Endothelial cell of umbilical vein (primary cell): ENCODE results near the gene ACAA2. TPM values are rescaled to one million over a fixed set of nuclear protein-coding genes. Genes with fewer than 3 reads are reported as not detected.

Source experiments
- BruUV-seq: library from RNA; stranded (reverse); fragments of 400-500 nt; replicated peaks from 2 replicates; lab custom pipeline; 2021; lab: Mats Ljungman, UMichigan
- CTCF ChIA-PET: fragments of 300-600, 350-600 bp; sonication (Branson Sonifier 250); formaldehyde crosslinking; loops from one replicate; lab custom pipeline; 2021; ENCODE audit warnings: antibody characterized with exemption, inconsistent platforms; lab: Charles Lee
- POLR2A ChIA-PET: fragments of 300-600, 350-600 bp; sonication (Branson Sonifier 250); formaldehyde crosslinking; loops from one replicate; lab custom pipeline; 2021; ENCODE audit warnings: antibody characterized with exemption, inconsistent platforms; lab: Charles Lee
- DNase-seq: peaks from one replicate; pipeline ENCODE4 v3.0.0-alpha.2; 2011; ENCODE audit warnings: low read depth, low spot score
- FAIRE-seq: peaks from 2 replicates; lab custom pipeline; 2011; peaks lifted over from hg19 to GRCh38; lab: Jason Lieb, UNC
- H2AFZ ChIP-seq: 2 replicates; pipeline ENCODE4 v1.6.0; 2012; ENCODE audit warnings: low read depth, low read length, control low read depth, inconsistent platforms
- H3K27ac ChIP-seq: 2 replicates; pipeline ENCODE4 v1.5.1; 2011; ENCODE audit warnings: low read depth, mild to moderate bottlenecking, control low read depth, low read length, moderate library complexity; ENCODE audit not compliant: insufficient read depth
- H3K27me3 ChIP-seq, 2 experiments: 2 replicates each; pipeline versions ENCODE4 v1.6.0 to v1.6.1; 2011; ENCODE audit warnings: low read length in 2 of 2, mixed read lengths in 1 of 2; ENCODE audit not compliant: control insufficient read depth in 2 of 2, insufficient read depth in 2 of 2
- H3K36me3 ChIP-seq, 2 experiments: 2 replicates in 1 of 2; 3 replicates in 1 of 2; pipeline ENCODE4 v1.5.1; 2011; ENCODE audit warnings: low read length in 2 of 2, mild to moderate bottlenecking in 1 of 2, moderate library complexity in 1 of 2; ENCODE audit not compliant: control insufficient read depth in 2 of 2, insufficient read depth in 2 of 2; ENCODE audit errors: extremely low read depth in 1 of 2
- H3K4me1 ChIP-seq: 3 replicates; pipeline ENCODE4 v1.5.1; 2011; ENCODE audit warnings: mild to moderate bottlenecking, low read length; ENCODE audit not compliant: control insufficient read depth, insufficient read depth; ENCODE audit errors: extremely low read depth
- H3K4me2 ChIP-seq: 2 replicates; pipeline ENCODE4 v1.6.1; 2011; ENCODE audit warnings: low read length, control low read depth, mixed read lengths; ENCODE audit not compliant: insufficient read depth
- H3K4me3 ChIP-seq, 3 experiments: fragments of 200-600 bp in 1 of 3; sonication (generic), shearing (Covaris generic) in 1 of 3; replicated peaks in 1 of 3; 2 replicates each; pipeline ENCODE4 v1.5.1; 2011 to 2016; ENCODE audit warnings: control low read depth in 3 of 3, low read length in 3 of 3, mild to moderate bottlenecking in 2 of 3, inconsistent platforms in 1 of 3, low read depth in 1 of 3, moderate library complexity in 1 of 3; ENCODE audit not compliant: insufficient read depth in 1 of 3
- H3K79me2 ChIP-seq: 2 replicates; pipeline ENCODE4 v1.6.0; 2012; ENCODE audit warnings: low read length, inconsistent platforms; ENCODE audit not compliant: control insufficient read depth, insufficient read depth
- H3K9ac ChIP-seq: replicated peaks from 2 replicates; pipeline ENCODE3; 2011; ENCODE audit warnings: low read length, control low read depth; ENCODE audit not compliant: insufficient read depth; ENCODE audit errors: extremely low read depth
- H3K9me1 ChIP-seq: replicated peaks from 3 replicates; pipeline ENCODE4 v1.6.0; 2011; ENCODE audit warnings: mild to moderate bottlenecking, low read length; ENCODE audit not compliant: control insufficient read depth, insufficient read depth; ENCODE audit errors: extremely low read depth
- H3K9me3 ChIP-seq: replicated peaks from 2 replicates; pipeline ENCODE4 v1.5.1; 2012; ENCODE audit warnings: low read length, inconsistent platforms; ENCODE audit not compliant: control insufficient read depth, insufficient read depth
- H4K20me1 ChIP-seq: replicated peaks from 2 replicates; pipeline ENCODE3; 2011; ENCODE audit warnings: mild to moderate bottlenecking, low read length; ENCODE audit not compliant: control insufficient read depth, insufficient read depth; ENCODE audit errors: extremely low read depth
- EZH2 ChIP-seq: IDR thresholded peaks from 2 replicates; pipeline ENCODE4 v1.6.1; 2012; ENCODE audit warnings: borderline replicate concordance, low read depth, mild to moderate bottlenecking, moderate library complexity, low read length, inconsistent platforms; ENCODE audit not compliant: severe bottlenecking
- FOS ChIP-seq: IDR thresholded peaks from 2 replicates; pipeline ENCODE4 v1.6.1; 2011; ENCODE audit warnings: mild to moderate bottlenecking, low read length, moderate library complexity, borderline replicate concordance; ENCODE audit not compliant: insufficient read depth
- GATA2 ChIP-seq: IDR thresholded peaks from 2 replicates; pipeline ENCODE4 v1.7.0; 2011; ENCODE audit warnings: low read depth, mild to moderate bottlenecking, moderate library complexity, mixed read lengths, low read length; ENCODE audit not compliant: insufficient read length, insufficient read depth
- JUN ChIP-seq: IDR thresholded peaks from 2 replicates; pipeline ENCODE4 v1.6.1; 2011; ENCODE audit warnings: borderline replicate concordance, low read depth; ENCODE audit not compliant: insufficient read length, insufficient read depth
- MYC ChIP-seq: IDR thresholded peaks from one replicate; pipeline ENCODE4 v1.6.1; 2011; ENCODE audit warnings: mild to moderate bottlenecking, low read depth, low read length
- POLR2A ChIP-seq: IDR thresholded peaks from 2 replicates; pipeline ENCODE4 v1.6.1; 2012; ENCODE audit warnings: low read depth, mild to moderate bottlenecking, control low read depth, low read length
- POLR2AphosphoS5 ChIP-seq: IDR thresholded peaks from 2 replicates; pipeline ENCODE4 v1.6.1; 2012; ENCODE audit warnings: low read depth, mild to moderate bottlenecking, control low read depth, low read length, moderate library complexity; ENCODE audit not compliant: insufficient read depth
- dilution Hi-C: fragments of 300-500 bp; cut with MboI; formaldehyde crosslinking; loops from one replicate; pipeline ENCODE4 v1.15.0; 2019; ENCODE audit warnings: low sequenced_read_pairs; ENCODE audit not compliant: extremely low pct_ligation_motif_present
- intact Hi-C: fragments of 100-400 bp; cut with micrococcal nuclease; formaldehyde crosslinking; loops from one replicate; pipeline ENCODE4 v1.10.0; 2022
- polyA plus RNA-seq, 4 experiments: library from polyadenylated mRNA; depleted of rRNA in 3 of 4; stranded (reverse) in 3 of 4; unstranded in 1 of 4; fragments of >200 nt; gene quantifications; 2 replicates each; pipeline versions ENCODE4 v1.2.1 to v1.2.3, GENCODE V29; 2011 to 2012; ENCODE audit warnings: missing spikeins in 1 of 4
- total RNA-seq: library from RNA; stranded (reverse); gene quantifications from 2 replicates; pipeline ENCODE4 v1.2.3, GENCODE V29; 2021
- TF ChIP-seq, protein P1 (sequence below): IDR thresholded peaks from 2 replicates; pipeline ENCODE4 v1.6.1; 2011; ENCODE audit not compliant: insufficient read depth, insufficient read length
- TF ChIP-seq, protein P2 (sequence below), 2 donors: IDR thresholded peaks; 1 replicate in 1 of 2; 2 replicates in 1 of 2; pipeline ENCODE4 v1.5.1; 2011; ENCODE audit warnings: low read length in 2 of 2, mild to moderate bottlenecking in 2 of 2, moderate library complexity in 2 of 2, control low read depth in 1 of 2, inconsistent platforms in 1 of 2, low read depth in 1 of 2; ENCODE audit not compliant: insufficient read depth in 1 of 2; ENCODE audit errors: extremely low read depth in 1 of 2

The ACAA2 gene
- total and polyA plus RNA-seq, 2 donors (not counting 3 experiments of a cell fraction or from before 2014, with no cell fraction given) = 18.6 to 44.9 TPM

DNA sequence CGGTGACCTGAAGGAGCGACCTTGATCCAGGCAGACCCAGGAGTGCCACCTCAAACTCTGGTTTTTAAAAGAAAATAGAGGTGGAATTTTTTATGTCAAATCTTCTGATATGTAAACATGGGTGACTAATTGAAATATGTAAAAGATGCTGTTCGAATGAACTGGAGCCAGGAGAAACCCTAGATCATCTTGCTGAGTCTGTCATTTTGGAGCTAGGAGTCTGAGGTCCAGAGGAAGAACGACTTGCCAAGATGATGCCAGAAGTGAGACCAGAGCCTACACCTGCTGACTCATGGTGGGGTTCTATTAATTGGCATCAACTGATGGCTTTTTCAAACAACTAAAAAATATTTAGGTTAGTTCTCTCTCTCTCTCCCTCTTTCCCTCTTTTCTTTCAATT lies 74.1 kb downstream of the ACAA2 start:
- Histone ChIP-seq H3K9me1 (no peaks in the 10 kb centered on the region), H3K9ac (no peak overlapping the region), H3K4me2 (no peak overlapping the region), H3K4me1 (no peaks in the 10 kb centered on the region), H2AFZ (no peak overlapping the region), H3K9me3 (no peaks in the 10 kb centered on the region), H3K27ac (no peak overlapping the region), H3K79me2 (no peaks in the 10 kb centered on the region), H4K20me1 (no peaks in the 10 kb centered on the region), H3K27me3 (peaks cover 10 to 12% of the 10 kb centered on the region in 2 experiments), H3K36me3 (no peaks in the 10 kb centered on the region), H3K4me3 (no peak overlapping the region)
- no TSS peak for BruUV-seq
- DNase-seq = no peak
- POLR2A ChIA-PET = no interaction called here
- no peak for FAIRE-seq
- dilution Hi-C loops = no loop called here
- intact Hi-C loops = no loop called here
- CTCF ChIA-PET = interaction anchor here (1.3 to 2.6 kb wide), 3 partner anchors 13 to 119 kb away, joined by 3 to 9 read pairs (median 3); no protein-coding TSS in a partner anchor
- TF ChIP-seq FOS (no peak), POLR2A (no peak), EZH2 (no peak), POLR2AphosphoS5 (no peak), GATA2 (no peak), JUN (no peak), MYC (no peak)
- TF ChIP-seq, protein P1, sequence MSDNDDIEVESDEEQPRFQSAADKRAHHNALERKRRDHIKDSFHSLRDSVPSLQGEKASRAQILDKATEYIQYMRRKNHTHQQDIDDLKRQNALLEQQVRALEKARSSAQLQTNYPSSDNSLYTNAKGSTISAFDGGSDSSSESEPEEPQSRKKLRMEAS = no peak
- TF ChIP-seq, protein P2, sequence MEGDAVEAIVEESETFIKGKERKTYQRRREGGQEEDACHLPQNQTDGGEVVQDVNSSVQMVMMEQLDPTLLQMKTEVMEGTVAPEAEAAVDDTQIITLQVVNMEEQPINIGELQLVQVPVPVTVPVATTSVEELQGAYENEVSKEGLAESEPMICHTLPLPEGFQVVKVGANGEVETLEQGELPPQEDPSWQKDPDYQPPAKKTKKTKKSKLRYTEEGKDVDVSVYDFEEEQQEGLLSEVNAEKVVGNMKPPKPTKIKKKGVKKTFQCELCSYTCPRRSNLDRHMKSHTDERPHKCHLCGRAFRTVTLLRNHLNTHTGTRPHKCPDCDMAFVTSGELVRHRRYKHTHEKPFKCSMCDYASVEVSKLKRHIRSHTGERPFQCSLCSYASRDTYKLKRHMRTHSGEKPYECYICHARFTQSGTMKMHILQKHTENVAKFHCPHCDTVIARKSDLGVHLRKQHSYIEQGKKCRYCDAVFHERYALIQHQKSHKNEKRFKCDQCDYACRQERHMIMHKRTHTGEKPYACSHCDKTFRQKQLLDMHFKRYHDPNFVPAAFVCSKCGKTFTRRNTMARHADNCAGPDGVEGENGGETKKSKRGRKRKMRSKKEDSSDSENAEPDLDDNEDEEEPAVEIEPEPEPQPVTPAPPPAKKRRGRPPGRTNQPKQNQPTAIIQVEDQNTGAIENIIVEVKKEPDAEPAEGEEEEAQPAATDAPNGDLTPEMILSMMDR (IDR thresholded peaks at IDR 0.05; ENCODE audit: extremely low read depth in 1 of 2, insufficient read depth in 1 of 2, low read depth in 1 of 2, low read length in 2 of 2) = no peak
